Breast epithelium (tissue), 4 donors: ENCODE results near the gene EGLN1. TPM values are rescaled to one million over a fixed set of nuclear protein-coding genes. Genes with fewer than 3 reads are reported as not detected.
"Not testable (repeated sequence)": the region's sequence is repeated elsewhere in the genome, so short reads cannot be mapped to it uniquely, and the experiment has no call there.

ENCODE experiments used
- DNase-seq, 2 donors: peaks; one replicate each; pipeline ENCODE4 v3.0.0-alpha.2; 2019; ENCODE audit warnings: low spot score in 2 of 2
- H3K27ac ChIP-seq, 2 donors: fragments of 200-600 bp; sonication (generic) in 1 of 2; one replicate each; pipeline ENCODE4 v1.5.1; 2016 to 2019; ENCODE audit warnings: mild to moderate bottlenecking in 1 of 2
- H3K27me3 ChIP-seq, 2 donors: fragments of 200-600 bp; sonication (generic) in 1 of 2; one replicate each; pipeline versions ENCODE4 v1.5.1 to v1.6.0; 2017 to 2019; ENCODE audit warnings: control low read depth in 1 of 2, mild to moderate bottlenecking in 1 of 2
- H3K36me3 ChIP-seq: fragments of 200-600 bp; one replicate; pipeline ENCODE4 v1.5.1; 2019
- H3K4me1 ChIP-seq, 2 donors: fragments of 200-600 bp; sonication (generic); one replicate each; pipeline ENCODE4 v1.5.1; 2016 to 2019; ENCODE audit warnings: control low read depth in 1 of 2
- H3K4me3 ChIP-seq, 3 donors: fragments of 200-600 bp; sonication (generic); 1 replicate in 2 of 3; 2 replicates in 1 of 3; pipeline ENCODE4 v1.5.1; 2016 to 2019; ENCODE audit warnings: mild to moderate bottlenecking in 3 of 3, moderate library complexity in 2 of 3
- H3K9me3 ChIP-seq, 2 donors: fragments of 200-600 bp; sonication (generic) in 1 of 2; one replicate each; pipeline ENCODE4 v1.5.1; 2016 to 2019; ENCODE audit warnings: control low read depth in 1 of 2
- CTCF ChIP-seq, 3 donors: fragments of 450-650 bp; IDR thresholded peaks; one replicate each; pipeline ENCODE4 v1.5.1; 2016 to 2017; ENCODE audit warnings: antibody characterized with exemption in 3 of 3, mild to moderate bottlenecking in 3 of 3, moderate library complexity in 3 of 3
- POLR2A ChIP-seq: fragments of 450-650 bp; IDR thresholded peaks from one replicate; pipeline ENCODE4 v1.6.1; 2016; ENCODE audit warnings: antibody characterized with exemption, mild to moderate bottlenecking, moderate library complexity
- POLR2AphosphoS5 ChIP-seq, 3 donors: sonication (generic); formaldehyde crosslinking; IDR thresholded peaks; one replicate each; pipeline ENCODE4 v1.6.1; 2017; ENCODE audit warnings: antibody characterized with exemption in 3 of 3
- intact Hi-C: fragments of 100-400 bp; cut with DNase I; formaldehyde crosslinking; loops from one replicate; pipeline ENCODE4 v1.15.1; 2023; ENCODE audit warnings: low total_unique reads
- total RNA-seq, 3 donors: library from RNA; depleted of rRNA; stranded (reverse); fragments of >200 nt; gene quantifications; one replicate each; pipeline ENCODE4 v1.1.0, GENCODE V29; 2016

EGLN1 gene
- total RNA-seq, 3 donors from 2014 or later: 33.8 to 45.6 (median 38.1) TPM

GRCh38 chr1:231351816-231352215 lies 70.3 kb downstream of the EGLN1 start:
- intact Hi-C loops: loop anchor here (10.0 kb wide), 1 partner anchor 243 kb away; no protein-coding TSS in a partner anchor
- TF ChIP-seq CTCF (IDR thresholded peaks at IDR 0.05) (no peak), POLR2AphosphoS5 (IDR thresholded peaks at IDR 0.05) (no peak), POLR2A (no peak)
- H3K27ac ChIP-seq: no peak overlapping the region

GRCh38 chr1:231348856-231349255 lies 73.2 kb downstream of the EGLN1 start:
- intact Hi-C loops, H3K4me3 ChIP-seq, H3K36me3 ChIP-seq, DNase-seq, H3K4me1 ChIP-seq, H3K27ac ChIP-seq, H3K9me3 ChIP-seq, H3K27me3 ChIP-seq: not testable (repeated sequence)

More at GRCh38 chr1:231351816-231352215, 70.3 kb downstream of the EGLN1 start:
- Histone ChIP-seq H3K4me1 (no peaks in the 10 kb centered on the region), H3K27me3 (no peaks in the 10 kb centered on the region), H3K9me3 (no peaks in the 10 kb centered on the region), H3K4me3 (no peak overlapping the region), H3K36me3 (no peaks in the 10 kb centered on the region)
- DNase-seq: no peak

GRCh38 chr1:231348442-231348841 lies 73.6 kb downstream of the EGLN1 start:
- no peak for DNase-seq
- Histone ChIP-seq H3K4me1 (no peaks in the 10 kb centered on the region), H3K9me3 (no peaks in the 10 kb centered on the region), H3K27ac (no peak overlapping the region), H3K4me3 (no peak overlapping the region), H3K36me3 (no peaks in the 10 kb centered on the region), H3K27me3 (no peaks in the 10 kb centered on the region)
- TF ChIP-seq POLR2A (no peak), POLR2AphosphoS5 (IDR thresholded peaks at IDR 0.05) (no peak), CTCF (IDR thresholded peaks at IDR 0.05) (no peak)
- intact Hi-C loops: no loop called here

GRCh38 chr1:231347961-231348360 lies 74.1 kb downstream of the EGLN1 start:
- TF ChIP-seq CTCF (IDR thresholded peaks at IDR 0.05): no peak
- no peak for TF ChIP-seq POLR2A
- no peak for TF ChIP-seq POLR2AphosphoS5 (IDR thresholded peaks at IDR 0.05)
- H3K9me3 ChIP-seq: no peaks in the 10 kb centered on the region
- H3K36me3 ChIP-seq: no peaks in the 10 kb centered on the region
- DNase-seq: no peak
- H3K27me3 ChIP-seq: no peaks in the 10 kb centered on the region
- no peak overlapping the region for H3K27ac ChIP-seq
- intact Hi-C loops: no loop called here
- H3K4me3 ChIP-seq: no peak overlapping the region
- H3K4me1 ChIP-seq: no peaks in the 10 kb centered on the region

GRCh38 chr1:231340328-231341013 lies 81.6 kb downstream of the EGLN1 start:
- Histone ChIP-seq H3K27me3 (no peaks in the 10 kb centered on the region), H3K9me3 (no peaks in the 10 kb centered on the region), H3K4me1 (peaks cover 0 to 6% of the 10 kb centered on the region in 2 donors), H3K4me3 (peak overlapping the region in 2 of 3 donors; percentile 77 to 88), H3K27ac (no peak overlapping the region), H3K36me3 (no peaks in the 10 kb centered on the region)
- no peak for DNase-seq
- intact Hi-C loops: no loop called here
- no peak for TF ChIP-seq CTCF (IDR thresholded peaks at IDR 0.05)
- no peak for TF ChIP-seq POLR2A
- no peak for TF ChIP-seq POLR2AphosphoS5 (IDR thresholded peaks at IDR 0.05)
